PFSK-1 (cell line): Measurements from ENCODE around the gene SLC24A4.

Source experiments
- FOXP2 ChIP-seq: optimal IDR thresholded peaks from 2 replicates; pipeline ENCODE3; 2011; ENCODE audit warnings: borderline replicate concordance, control low read depth, inconsistent platforms; ENCODE audit not compliant: insufficient read depth; ENCODE audit errors: extremely low read length, extremely low read depth
- POLR2AphosphoS5 ChIP-seq: IDR thresholded peaks from 2 replicates; pipeline ENCODE4 v1.6.1; 2012; ENCODE audit warnings: low read depth, mild to moderate bottlenecking, control low read depth, low read length, moderate library complexity
- SIN3A ChIP-seq: IDR thresholded peaks from 2 replicates; pipeline ENCODE4 v1.6.1; 2012; ENCODE audit warnings: mild to moderate bottlenecking, low read length, moderate library complexity, borderline replicate concordance; ENCODE audit not compliant: insufficient read depth
- TAF1 ChIP-seq: IDR thresholded peaks from 2 replicates; pipeline ENCODE4 v1.6.1; 2012; ENCODE audit warnings: low read length, control low read depth, borderline replicate concordance; ENCODE audit not compliant: insufficient read depth
- TF ChIP-seq, protein P1 (sequence below), 2 experiments: IDR thresholded peaks; 2 replicates each; pipeline versions ENCODE4 v1.6.1 to v1.8.0; 2011 to 2012; ENCODE audit warnings: low read depth in 2 of 2, low read length in 2 of 2, control low read depth in 1 of 2, inconsistent platforms in 1 of 2, mild to moderate bottlenecking in 1 of 2, moderate library complexity in 1 of 2; ENCODE audit not compliant: insufficient read depth in 1 of 2

Gene SLC24A4

GRCh38 chr14:92471919-92472318 is 149.0 kb downstream of the SLC24A4 start:
- TF ChIP-seq FOXP2 (no peak), POLR2AphosphoS5 (no peak), SIN3A (no peak), TAF1 (no peak)
- TF ChIP-seq, protein P1, sequence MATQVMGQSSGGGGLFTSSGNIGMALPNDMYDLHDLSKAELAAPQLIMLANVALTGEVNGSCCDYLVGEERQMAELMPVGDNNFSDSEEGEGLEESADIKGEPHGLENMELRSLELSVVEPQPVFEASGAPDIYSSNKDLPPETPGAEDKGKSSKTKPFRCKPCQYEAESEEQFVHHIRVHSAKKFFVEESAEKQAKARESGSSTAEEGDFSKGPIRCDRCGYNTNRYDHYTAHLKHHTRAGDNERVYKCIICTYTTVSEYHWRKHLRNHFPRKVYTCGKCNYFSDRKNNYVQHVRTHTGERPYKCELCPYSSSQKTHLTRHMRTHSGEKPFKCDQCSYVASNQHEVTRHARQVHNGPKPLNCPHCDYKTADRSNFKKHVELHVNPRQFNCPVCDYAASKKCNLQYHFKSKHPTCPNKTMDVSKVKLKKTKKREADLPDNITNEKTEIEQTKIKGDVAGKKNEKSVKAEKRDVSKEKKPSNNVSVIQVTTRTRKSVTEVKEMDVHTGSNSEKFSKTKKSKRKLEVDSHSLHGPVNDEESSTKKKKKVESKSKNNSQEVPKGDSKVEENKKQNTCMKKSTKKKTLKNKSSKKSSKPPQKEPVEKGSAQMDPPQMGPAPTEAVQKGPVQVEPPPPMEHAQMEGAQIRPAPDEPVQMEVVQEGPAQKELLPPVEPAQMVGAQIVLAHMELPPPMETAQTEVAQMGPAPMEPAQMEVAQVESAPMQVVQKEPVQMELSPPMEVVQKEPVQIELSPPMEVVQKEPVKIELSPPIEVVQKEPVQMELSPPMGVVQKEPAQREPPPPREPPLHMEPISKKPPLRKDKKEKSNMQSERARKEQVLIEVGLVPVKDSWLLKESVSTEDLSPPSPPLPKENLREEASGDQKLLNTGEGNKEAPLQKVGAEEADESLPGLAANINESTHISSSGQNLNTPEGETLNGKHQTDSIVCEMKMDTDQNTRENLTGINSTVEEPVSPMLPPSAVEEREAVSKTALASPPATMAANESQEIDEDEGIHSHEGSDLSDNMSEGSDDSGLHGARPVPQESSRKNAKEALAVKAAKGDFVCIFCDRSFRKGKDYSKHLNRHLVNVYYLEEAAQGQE (IDR thresholded peaks at IDR 0.05; ENCODE audit: insufficient read depth in 1 of 2, low read depth in 2 of 2, low read length in 2 of 2) = no peak

- TF ChIP-seq POLR2AphosphoS5 (no peak), SIN3A (no peak), TAF1 (no peak), FOXP2 (no peak)
- TF ChIP-seq, protein P1 (IDR thresholded peaks at IDR 0.05; ENCODE audit: insufficient read depth in 1 of 2, low read depth in 2 of 2, low read length in 2 of 2) = no peak
These were observed 149.9 kb downstream of the SLC24A4 start for GRCh38 chr14:92472860-92473259.

- TF ChIP-seq FOXP2 (no peak), TAF1 (no peak), SIN3A (no peak), POLR2AphosphoS5 (no peak)
- TF ChIP-seq, protein P1 (IDR thresholded peaks at IDR 0.05; ENCODE audit: insufficient read depth in 1 of 2, low read depth in 2 of 2, low read length in 2 of 2) = no peak
These were observed 150.4 kb downstream of the SLC24A4 start for GRCh38 chr14:92473261-92473968.

GRCh38 chr14:92473969-92474535 is 151.1 kb downstream of the SLC24A4 start:
- TF ChIP-seq, protein P1 (IDR thresholded peaks at IDR 0.05; ENCODE audit: insufficient read depth in 1 of 2, low read depth in 2 of 2, low read length in 2 of 2) = no peak
- TF ChIP-seq SIN3A (no peak), TAF1 (no peak), POLR2AphosphoS5 (no peak), FOXP2 (no peak)
